NB4 (cell line): Measurements from ENCODE around the gene RPS6KA4.

ENCODE experiments used
- MYC ChIP-seq: IDR thresholded peaks from 2 replicates; pipeline ENCODE4 v1.6.1; 2011; ENCODE audit warnings: low read depth, low read length
- POLR2A ChIP-seq: IDR thresholded peaks from 2 replicates; pipeline ENCODE4 v1.6.1; 2011; ENCODE audit warnings: mild to moderate bottlenecking; ENCODE audit not compliant: insufficient read length; ENCODE audit errors: extremely low read depth
- TF ChIP-seq, protein P1 (sequence below): IDR thresholded peaks from one replicate; pipeline ENCODE4 v1.5.1; 2012; ENCODE audit warnings: low read depth, low read length
- TF ChIP-seq, protein P2 (sequence below): IDR thresholded peaks from 2 replicates; pipeline ENCODE4 v1.6.1; 2011; ENCODE audit warnings: low read depth, low read length

DNA sequence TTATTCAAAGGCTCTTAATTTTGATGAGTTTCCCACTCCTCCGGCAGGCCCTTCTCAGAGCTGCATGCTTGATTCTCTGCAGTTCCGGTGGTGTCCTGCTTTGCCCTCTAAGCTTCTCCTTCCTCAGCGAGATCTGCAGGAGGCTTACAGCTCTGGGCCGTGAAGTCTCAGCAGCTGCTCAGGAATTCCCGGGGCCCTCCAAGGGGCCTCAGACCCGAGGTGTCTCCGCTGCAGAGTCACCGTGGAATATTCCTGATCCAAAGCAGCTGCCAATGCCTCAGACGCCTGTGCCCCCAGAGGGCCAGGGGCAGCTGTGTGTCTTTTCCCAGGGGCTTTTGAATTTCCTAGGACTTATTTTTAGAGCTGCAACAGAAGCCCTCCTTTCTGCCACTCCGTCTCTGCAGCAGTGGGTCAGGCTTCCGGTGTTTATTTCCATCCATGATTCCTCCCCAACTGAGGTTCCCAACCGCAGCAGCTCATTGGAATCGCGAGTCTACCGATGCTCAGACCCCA is 37.2 kb downstream of the RPS6KA4 start:
- TF ChIP-seq, protein P1, sequence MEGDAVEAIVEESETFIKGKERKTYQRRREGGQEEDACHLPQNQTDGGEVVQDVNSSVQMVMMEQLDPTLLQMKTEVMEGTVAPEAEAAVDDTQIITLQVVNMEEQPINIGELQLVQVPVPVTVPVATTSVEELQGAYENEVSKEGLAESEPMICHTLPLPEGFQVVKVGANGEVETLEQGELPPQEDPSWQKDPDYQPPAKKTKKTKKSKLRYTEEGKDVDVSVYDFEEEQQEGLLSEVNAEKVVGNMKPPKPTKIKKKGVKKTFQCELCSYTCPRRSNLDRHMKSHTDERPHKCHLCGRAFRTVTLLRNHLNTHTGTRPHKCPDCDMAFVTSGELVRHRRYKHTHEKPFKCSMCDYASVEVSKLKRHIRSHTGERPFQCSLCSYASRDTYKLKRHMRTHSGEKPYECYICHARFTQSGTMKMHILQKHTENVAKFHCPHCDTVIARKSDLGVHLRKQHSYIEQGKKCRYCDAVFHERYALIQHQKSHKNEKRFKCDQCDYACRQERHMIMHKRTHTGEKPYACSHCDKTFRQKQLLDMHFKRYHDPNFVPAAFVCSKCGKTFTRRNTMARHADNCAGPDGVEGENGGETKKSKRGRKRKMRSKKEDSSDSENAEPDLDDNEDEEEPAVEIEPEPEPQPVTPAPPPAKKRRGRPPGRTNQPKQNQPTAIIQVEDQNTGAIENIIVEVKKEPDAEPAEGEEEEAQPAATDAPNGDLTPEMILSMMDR: no peak
- TF ChIP-seq, protein P2, sequence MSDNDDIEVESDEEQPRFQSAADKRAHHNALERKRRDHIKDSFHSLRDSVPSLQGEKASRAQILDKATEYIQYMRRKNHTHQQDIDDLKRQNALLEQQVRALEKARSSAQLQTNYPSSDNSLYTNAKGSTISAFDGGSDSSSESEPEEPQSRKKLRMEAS: no peak
- no peak for TF ChIP-seq MYC
- TF ChIP-seq POLR2A: no peak
